LNCaP clone FGC (cell line): ENCODE results near the gene METTL6.
"Not testable (repeated sequence)": the region's sequence is repeated elsewhere in the genome, so short reads cannot be mapped to it uniquely, and the experiment has no call there.

Experiments used
- DNase-seq: peaks from one replicate; pipeline ENCODE4 v3.0.0-alpha.2; 2011; ENCODE audit warnings: low read depth
- H3K4me3 ChIP-seq: 2 replicates; pipeline ENCODE4 v1.5.1; 2011; ENCODE audit warnings: mild to moderate bottlenecking, low read depth, low read length, control low read depth
- TF ChIP-seq, protein P1 (sequence below): IDR thresholded peaks from 2 replicates; pipeline ENCODE4 v1.5.1; 2012; ENCODE audit warnings: mild to moderate bottlenecking; ENCODE audit not compliant: control insufficient read depth, insufficient read depth; ENCODE audit errors: extremely low read depth

The METTL6 gene

GRCh38 chr3:15368561-15369135 lies 58.7 kb downstream of the METTL6 start:
- no peak for DNase-seq
- TF ChIP-seq, protein P1, sequence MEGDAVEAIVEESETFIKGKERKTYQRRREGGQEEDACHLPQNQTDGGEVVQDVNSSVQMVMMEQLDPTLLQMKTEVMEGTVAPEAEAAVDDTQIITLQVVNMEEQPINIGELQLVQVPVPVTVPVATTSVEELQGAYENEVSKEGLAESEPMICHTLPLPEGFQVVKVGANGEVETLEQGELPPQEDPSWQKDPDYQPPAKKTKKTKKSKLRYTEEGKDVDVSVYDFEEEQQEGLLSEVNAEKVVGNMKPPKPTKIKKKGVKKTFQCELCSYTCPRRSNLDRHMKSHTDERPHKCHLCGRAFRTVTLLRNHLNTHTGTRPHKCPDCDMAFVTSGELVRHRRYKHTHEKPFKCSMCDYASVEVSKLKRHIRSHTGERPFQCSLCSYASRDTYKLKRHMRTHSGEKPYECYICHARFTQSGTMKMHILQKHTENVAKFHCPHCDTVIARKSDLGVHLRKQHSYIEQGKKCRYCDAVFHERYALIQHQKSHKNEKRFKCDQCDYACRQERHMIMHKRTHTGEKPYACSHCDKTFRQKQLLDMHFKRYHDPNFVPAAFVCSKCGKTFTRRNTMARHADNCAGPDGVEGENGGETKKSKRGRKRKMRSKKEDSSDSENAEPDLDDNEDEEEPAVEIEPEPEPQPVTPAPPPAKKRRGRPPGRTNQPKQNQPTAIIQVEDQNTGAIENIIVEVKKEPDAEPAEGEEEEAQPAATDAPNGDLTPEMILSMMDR = no peak
- H3K4me3 ChIP-seq = no peak overlapping the region

- no peak for DNase-seq
- TF ChIP-seq, protein P1 = no peak
- no peak overlapping the region for H3K4me3 ChIP-seq
These were observed 60.3 kb downstream of the METTL6 start for GRCh38 chr3:15367059-15367458.

DNA sequence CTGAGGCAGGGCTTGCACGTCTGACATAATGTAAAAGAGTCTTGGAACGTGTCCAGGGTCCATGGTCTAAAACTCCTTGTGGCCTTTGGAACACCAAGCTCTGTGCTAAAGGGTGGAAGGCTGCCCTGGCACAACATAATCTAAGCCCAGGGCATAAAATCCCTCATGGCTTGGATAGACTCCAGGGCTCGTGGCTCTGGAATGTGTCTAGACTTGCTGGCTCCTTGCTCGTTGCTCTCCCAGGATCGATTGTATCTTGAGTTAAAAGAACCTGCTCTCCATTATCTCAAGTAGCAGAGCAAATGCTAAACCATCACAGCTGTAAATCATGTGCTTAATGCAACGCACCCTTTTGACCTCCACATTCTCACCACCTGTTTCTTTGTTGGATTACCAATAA lies 63.3 kb downstream of the METTL6 start:
- DNase-seq, H3K4me3 ChIP-seq: not testable (repeated sequence)

- H3K4me3 ChIP-seq = no peak overlapping the region
- no peak for DNase-seq
- TF ChIP-seq, protein P1 = no peak
These were observed 65.7 kb downstream of the METTL6 start for GRCh38 chr3:15361494-15362214.

GRCh38 chr3:15360788-15361493 lies 66.4 kb downstream of the METTL6 start:
- H3K4me3 ChIP-seq = no peak overlapping the region
- DNase-seq = no peak
- TF ChIP-seq, protein P1 = no peak
